Measurements from ENCODE around the gene ALDOA.

Gene ALDOA

GRCh38 chr16:30116291-30117207 is 51.0 kb downstream of the ALDOA start:
- no peak for DNase-seq (ENCODE audit: low spot score)

DNA sequence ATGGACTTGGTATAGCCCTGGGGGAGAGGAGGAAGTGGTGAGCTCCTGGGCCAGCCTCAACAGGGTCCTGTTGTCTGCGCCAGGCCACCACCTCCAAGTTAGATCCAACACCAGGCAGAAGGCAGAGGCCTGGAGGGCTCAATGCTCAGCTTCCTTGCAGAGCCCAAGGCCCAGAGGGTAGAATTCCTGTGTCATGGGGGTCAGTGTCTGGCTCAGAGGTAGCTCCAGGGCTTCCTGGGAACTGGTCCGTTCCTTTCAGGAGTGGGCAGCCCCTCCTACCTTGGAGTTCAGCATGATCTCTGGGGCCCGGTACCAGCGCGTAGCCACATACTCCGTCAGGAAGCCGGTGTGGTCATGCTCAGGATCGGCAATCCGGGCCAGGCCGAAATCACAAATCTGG is 52.2 kb downstream of the ALDOA start:
- DNase-seq (ENCODE audit: low spot score), result no peak

DNA sequence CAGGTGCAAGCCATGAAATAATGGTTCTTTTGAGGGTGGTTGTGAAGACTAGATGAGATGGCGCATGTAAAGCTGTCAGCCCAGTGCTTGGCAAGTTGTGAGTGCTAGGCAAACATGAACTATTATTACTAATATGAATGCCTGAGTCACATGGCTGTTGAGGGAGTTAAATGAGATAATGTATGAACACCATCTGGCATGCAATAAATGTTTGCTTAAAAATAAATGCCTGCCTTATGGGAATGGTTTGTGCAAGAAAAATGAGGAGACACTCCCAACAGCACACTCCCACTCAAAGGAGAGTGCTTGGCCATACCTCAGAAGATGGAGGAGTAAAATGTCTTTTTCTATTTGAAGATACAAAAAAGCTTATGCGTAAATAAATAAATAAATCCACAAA is 53.9 kb downstream of the ALDOA start:
- no peak for DNase-seq (ENCODE audit: low spot score)
